Tracheal epithelial cell (primary cell): ENCODE data around the gene EBI3. TPM values are rescaled to one million over a fixed set of nuclear protein-coding genes. Genes with fewer than 3 reads are reported as not detected.

Experiments
- total RNA-seq: library from RNA; depleted of rRNA; stranded (reverse); fragments of >200 nt; gene quantifications from 2 replicates; pipeline ENCODE4 v1.2.1, GENCODE V29; 2014

The EBI3 gene
- 0.96 TPM in 1 of 2 replicates, not detected in the other for total RNA-seq

DNA sequence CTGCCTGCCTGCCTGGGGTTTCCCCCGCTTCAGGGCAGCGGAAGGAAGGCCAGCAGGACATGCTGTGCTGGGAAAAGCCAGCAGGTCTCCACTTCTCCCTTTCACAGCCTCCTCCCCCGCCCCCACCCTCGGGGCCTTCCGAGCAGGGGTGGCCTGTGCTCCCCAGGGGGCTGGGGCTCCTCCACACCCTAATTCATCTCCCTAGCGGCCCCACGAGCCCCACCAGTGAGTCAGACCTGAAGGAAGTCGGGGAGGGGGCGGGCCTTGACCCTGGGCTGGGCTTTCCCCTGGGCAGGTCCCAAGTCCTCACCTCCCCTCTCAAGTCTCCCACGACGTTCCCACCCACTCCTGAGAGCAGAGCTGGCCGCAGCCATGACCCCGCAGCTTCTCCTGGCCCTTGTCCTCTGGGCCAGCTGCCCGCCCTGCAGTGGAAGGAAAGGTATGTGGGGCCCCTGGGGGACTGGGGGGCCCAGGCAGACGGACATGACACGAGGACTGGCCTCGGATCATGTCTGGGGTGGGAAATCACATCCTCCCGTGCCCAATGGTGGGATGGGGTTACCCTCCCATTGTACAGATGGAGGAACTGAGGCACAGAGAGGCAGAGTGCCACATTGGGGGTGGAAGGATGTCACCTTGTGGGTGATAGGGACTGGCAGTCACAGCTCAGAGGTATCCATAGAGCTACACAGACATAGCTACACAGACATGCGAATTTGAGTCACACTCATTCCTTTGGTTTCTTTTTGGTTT lies at the start of gene EBI3:
Gene EBI3, plus strand, starts transcription at position 345 of the 753 bp plus-strand sequence. Its CDS starts 28 bp downstream, at position 373.

DNA sequence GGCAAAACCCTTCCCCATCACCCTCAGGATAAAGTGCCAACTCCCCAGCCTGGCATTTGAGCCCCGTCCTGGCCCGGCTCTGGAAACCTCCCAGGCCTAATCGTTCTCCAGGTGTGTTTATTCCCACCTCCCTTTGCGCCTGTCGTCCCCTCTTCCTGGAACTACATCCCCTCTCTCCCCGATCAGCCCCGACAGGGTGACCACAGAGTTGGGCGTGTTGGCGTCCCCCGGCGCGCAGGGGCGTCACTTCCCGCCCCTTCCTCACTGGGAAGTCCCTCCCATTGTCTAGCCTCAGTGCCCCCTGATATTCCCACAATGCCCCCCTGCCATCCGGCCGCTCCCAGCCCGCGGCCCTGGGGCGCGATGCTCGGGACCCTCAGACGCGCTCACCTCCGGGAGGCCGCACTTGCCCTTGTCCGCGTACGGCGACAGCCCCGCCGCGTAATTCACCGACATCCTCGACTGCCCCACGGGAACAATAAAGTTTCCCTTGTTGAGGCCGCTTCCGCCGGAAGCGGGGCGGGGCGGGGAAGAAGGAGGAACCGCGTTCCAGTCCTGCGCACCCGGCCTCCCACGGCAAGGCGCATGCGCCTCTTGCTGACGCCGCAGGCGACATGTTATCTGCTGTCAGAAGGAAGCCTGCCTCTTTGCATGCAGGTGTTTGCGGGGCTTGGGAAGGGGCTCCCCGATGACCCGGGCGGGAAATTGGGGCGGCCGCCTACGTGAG lies 47.1 kb upstream of the EBI3 start, which contains the start of the genes ANKRD24 and SIRT6:
Gene ANKRD24, plus strand, starts transcription at position 606 of the 727 bp plus-strand sequence. CDS start 3,737 bp downstream, outside the sequence.
Gene SIRT6, minus strand, starts transcription at position 480 of the 727 bp plus-strand sequence. Its CDS starts 24 bp downstream, at position 456.

GRCh38 chr19:4246767-4247593 lies 17.7 kb downstream of the EBI3 start, which contains the start of gene YJU2:
Gene YJU2, plus strand, starts transcription at chr19:4247080. Its CDS starts 67 bp downstream, at chr19:4247147.

GRCh38 chr19:4278419-4279266 lies 49.3 kb downstream of the EBI3 start, which contains the start of gene SHD:
Gene SHD, plus strand, starts transcription at chr19:4279266. Its CDS starts 798 bp downstream, at chr19:4280064.

Other genes starting within 250 kb of the EBI3 start
- gene EEF2, start 244.1 kb upstream of the EBI3 start, total RNA-seq = 3,484 and 4,939 TPM in 2 replicates
- gene PIAS4, start 221.8 kb upstream of the EBI3 start, total RNA-seq = 12.8 and 18.3 TPM in 2 replicates
- 34.5 and 35.9 TPM in 2 replicates for gene ZBTB7A, start 162.6 kb upstream of the EBI3 start, total RNA-seq
- 155 and 173 TPM in 2 replicates for gene MAP2K2, start 105.4 kb upstream of the EBI3 start, total RNA-seq
- gene CREB3L3, start 75.9 kb upstream of the EBI3 start, total RNA-seq = not detected in 2 replicates
- gene SIRT6, start 47.0 kb upstream of the EBI3 start, total RNA-seq = 9.0 and 28.0 TPM in 2 replicates
- gene ANKRD24, start 46.8 kb upstream of the EBI3 start, total RNA-seq = 0.72 TPM in 1 of 2 replicates, not detected in the other
- 18.5 and 20.2 TPM in 2 replicates for gene YJU2, start 17.6 kb downstream of the EBI3 start, total RNA-seq
- not detected in 2 replicates for gene SHD, start 49.7 kb downstream of the EBI3 start, total RNA-seq
- gene TMIGD2, start 72.9 kb downstream of the EBI3 start, total RNA-seq = not detected in 2 replicates
- gene FSD1, start 75.1 kb downstream of the EBI3 start, total RNA-seq = 1.9 TPM in 1 of 2 replicates, not detected in the other
- gene STAP2, start 109.3 kb downstream of the EBI3 start, total RNA-seq = 76.3 and 95.2 TPM in 2 replicates
- 2.8 and 4.3 TPM in 2 replicates for gene MPND, start 114.0 kb downstream of the EBI3 start, total RNA-seq
- gene SH3GL1, start 171.0 kb downstream of the EBI3 start, total RNA-seq = 34.3 and 43.9 TPM in 2 replicates
- gene CHAF1A, start 173.1 kb downstream of the EBI3 start, total RNA-seq = 3.9 and 4.5 TPM in 2 replicates
- gene UBXN6, start 228.3 kb downstream of the EBI3 start, total RNA-seq = 95.7 and 106 TPM in 2 replicates
- 25.8 and 34.9 TPM in 2 replicates for gene HDGFL2, start 242.8 kb downstream of the EBI3 start, total RNA-seq